Panc1 (cell line): Measurements from ENCODE around the gene FBXL19. TPM values are rescaled to one million over a fixed set of nuclear protein-coding genes. Genes with fewer than 3 reads are reported as not detected.

Source experiments
- ATAC-seq: fragments of 200-7000 bp; cut with Tn5 transposase; 2 replicates; pipeline ENCODE4 v1.9.1; 2020; ENCODE audit warnings: mild to moderate bottlenecking, moderate library complexity
- BruUV-seq: library from RNA; stranded (reverse); fragments of 400-500 nt; replicated peaks from 2 replicates; lab custom pipeline; 2021; lab: Mats Ljungman, UMichigan
- CTCF ChIA-PET: fragments of 300-600 bp; sonication (Branson Sonifier 250); formaldehyde crosslinking; loops from one replicate; lab custom pipeline; 2022; ENCODE audit warnings: antibody characterized with exemption; lab: Charles Lee
- POLR2A ChIA-PET: fragments of 300-600 bp; sonication (Branson Sonifier 250); formaldehyde crosslinking; loops from one replicate; lab custom pipeline; 2022; ENCODE audit warnings: antibody characterized with exemption; lab: Charles Lee
- DNase-seq: peaks from one replicate; pipeline ENCODE4 v3.0.0-alpha.2; 2010; ENCODE audit warnings: low read depth, low spot score
- H3K27ac ChIP-seq: 2 replicates; pipeline ENCODE4 v1.5.1; 2011; ENCODE audit warnings: mild to moderate bottlenecking, low read length, inconsistent platforms
- H3K27me3 ChIP-seq: fragments of 200-500 bp; sonication (Bioruptor generic); 2 replicates; pipeline ENCODE4 v1.6.0; 2014; ENCODE audit warnings: low read length, inconsistent platforms; ENCODE audit not compliant: control insufficient read depth, insufficient read depth
- H3K36me3 ChIP-seq: fragments of 200-500 bp; sonication (Bioruptor generic); 2 replicates; pipeline ENCODE4 v1.5.1; 2014; ENCODE audit warnings: inconsistent platforms, mild to moderate bottlenecking, low read length, moderate library complexity; ENCODE audit not compliant: control insufficient read depth, insufficient read depth
- H3K4me1 ChIP-seq: 2 replicates; pipeline ENCODE4 v1.5.1; 2011; ENCODE audit warnings: inconsistent platforms, mild to moderate bottlenecking, low read length, moderate library complexity; ENCODE audit not compliant: control insufficient read depth, insufficient read depth
- H3K4me3 ChIP-seq, 2 experiments: 2 replicates each; pipeline ENCODE4 v1.5.1; 2011 to 2012; ENCODE audit warnings: low read depth in 2 of 2, low read length in 2 of 2, mild to moderate bottlenecking in 2 of 2, inconsistent platforms in 1 of 2, moderate library complexity in 1 of 2
- H3K9me3 ChIP-seq: fragments of 200-500 bp; sonication (Bioruptor generic); 2 replicates; pipeline ENCODE4 v1.5.1; 2014; ENCODE audit warnings: low read depth, mild to moderate bottlenecking, inconsistent platforms, low read length, moderate library complexity; ENCODE audit not compliant: control insufficient read depth, insufficient read depth
- POLR2AphosphoS5 ChIP-seq: IDR thresholded peaks from 2 replicates; pipeline ENCODE4 v1.6.1; 2012; ENCODE audit warnings: mild to moderate bottlenecking, low read depth, low read length, moderate library complexity
- REST ChIP-seq, 2 experiments: IDR thresholded peaks; 2 replicates each; pipeline ENCODE4 v1.6.1; 2011 to 2012; ENCODE audit warnings: low read depth in 2 of 2, control low read depth in 1 of 2, low read length in 1 of 2, mild to moderate bottlenecking in 1 of 2, moderate library complexity in 1 of 2; ENCODE audit not compliant: insufficient read depth in 1 of 2
- SIN3A ChIP-seq: IDR thresholded peaks from 2 replicates; pipeline ENCODE4 v1.6.1; 2012; ENCODE audit warnings: low read depth, mild to moderate bottlenecking, low read length, moderate library complexity, borderline replicate concordance; ENCODE audit not compliant: insufficient read depth
- TCF7L2 ChIP-seq: IDR thresholded peaks from 2 replicates; pipeline ENCODE4 v1.6.1; 2011; ENCODE audit warnings: mild to moderate bottlenecking, low read depth, low read length, inconsistent platforms
- in situ Hi-C: cut with HindIII; loops from 2 replicates; pipeline ENCODE4 v1.10.0; 2016; ENCODE audit warnings: low sequenced_read_pairs, low pct_unique_long_range_greater_than_20kb
- intact Hi-C: fragments of 100-400 bp; cut with micrococcal nuclease; formaldehyde crosslinking; loops from one replicate; pipeline ENCODE4 v1.10.0; 2022; ENCODE audit not compliant: unreplicated experiment
- total RNA-seq: library from RNA; stranded (reverse); gene quantifications from one replicate; pipeline ENCODE4 v1.2.1, GENCODE V29; 2021; ENCODE audit not compliant: unreplicated experiment
- TF ChIP-seq, protein P1 (sequence below): fragments of 450-650 bp; IDR thresholded peaks from 2 replicates; pipeline ENCODE4 v1.5.1; 2017; ENCODE audit warnings: mild to moderate bottlenecking

The FBXL19 gene
- total RNA-seq, 1 experiment from 2014 or later = 52.3 TPM

DNA sequence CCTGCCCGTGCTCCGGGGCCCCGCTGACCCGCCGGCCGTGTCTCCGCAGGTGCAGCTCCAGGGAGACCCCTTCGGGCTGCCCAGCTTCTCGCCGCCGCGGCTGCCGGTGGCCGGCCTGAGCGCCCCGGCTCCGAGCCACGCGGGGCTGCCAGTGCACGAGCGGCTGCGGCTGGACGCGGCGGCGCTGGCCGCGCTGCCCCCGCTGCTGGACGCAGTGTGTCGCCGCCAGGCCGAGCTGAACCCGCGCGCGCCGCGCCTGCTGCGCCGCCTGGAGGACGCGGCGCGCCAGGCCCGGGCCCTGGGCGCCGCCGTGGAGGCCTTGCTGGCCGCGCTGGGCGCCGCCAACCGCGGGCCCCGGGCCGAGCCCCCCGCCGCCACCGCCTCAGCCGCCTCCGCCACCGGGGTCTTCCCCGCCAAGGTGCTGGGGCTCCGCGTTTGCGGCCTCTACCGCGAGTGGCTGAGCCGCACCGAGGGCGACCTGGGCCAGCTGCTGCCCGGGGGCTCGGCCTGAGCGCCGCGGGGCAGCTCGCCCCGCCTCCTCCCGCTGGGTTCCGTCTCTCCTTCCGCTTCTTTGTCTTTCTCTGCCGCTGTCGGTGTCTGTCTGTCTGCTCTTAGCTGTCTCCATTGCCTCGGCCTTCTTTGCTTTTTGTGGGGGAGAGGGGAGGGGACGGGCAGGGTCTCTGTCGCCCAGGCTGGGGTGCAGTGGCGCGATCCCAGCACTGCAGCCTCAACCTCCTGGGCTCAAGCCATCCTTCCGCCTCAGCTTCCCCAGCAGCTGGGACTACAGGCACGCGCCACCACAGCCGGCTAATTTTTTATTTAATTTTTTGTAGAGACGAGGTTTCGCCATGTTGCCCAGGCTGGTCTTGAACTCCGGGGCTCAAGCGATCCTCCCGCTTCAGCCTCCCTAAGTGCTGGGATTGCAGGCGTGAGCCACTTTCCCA is 21.1 kb upstream of the FBXL19 start:
- no TSS peak for BruUV-seq
- TF ChIP-seq TCF7L2 = peak; percentile 40; the same call in 1 of the 2 replicates
- peak; percentile 72; the same call in 1 of the 2 replicates for TF ChIP-seq SIN3A
- TF ChIP-seq REST (IDR thresholded peaks at IDR 0.05; ENCODE audit: insufficient read depth in 1 of 2, low read depth in 2 of 2, low read length in 1 of 2) = no peak
- no peak; the same call in 1 of the 2 replicates for TF ChIP-seq POLR2AphosphoS5
- TF ChIP-seq, protein P1, sequence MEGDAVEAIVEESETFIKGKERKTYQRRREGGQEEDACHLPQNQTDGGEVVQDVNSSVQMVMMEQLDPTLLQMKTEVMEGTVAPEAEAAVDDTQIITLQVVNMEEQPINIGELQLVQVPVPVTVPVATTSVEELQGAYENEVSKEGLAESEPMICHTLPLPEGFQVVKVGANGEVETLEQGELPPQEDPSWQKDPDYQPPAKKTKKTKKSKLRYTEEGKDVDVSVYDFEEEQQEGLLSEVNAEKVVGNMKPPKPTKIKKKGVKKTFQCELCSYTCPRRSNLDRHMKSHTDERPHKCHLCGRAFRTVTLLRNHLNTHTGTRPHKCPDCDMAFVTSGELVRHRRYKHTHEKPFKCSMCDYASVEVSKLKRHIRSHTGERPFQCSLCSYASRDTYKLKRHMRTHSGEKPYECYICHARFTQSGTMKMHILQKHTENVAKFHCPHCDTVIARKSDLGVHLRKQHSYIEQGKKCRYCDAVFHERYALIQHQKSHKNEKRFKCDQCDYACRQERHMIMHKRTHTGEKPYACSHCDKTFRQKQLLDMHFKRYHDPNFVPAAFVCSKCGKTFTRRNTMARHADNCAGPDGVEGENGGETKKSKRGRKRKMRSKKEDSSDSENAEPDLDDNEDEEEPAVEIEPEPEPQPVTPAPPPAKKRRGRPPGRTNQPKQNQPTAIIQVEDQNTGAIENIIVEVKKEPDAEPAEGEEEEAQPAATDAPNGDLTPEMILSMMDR = peak; percentile 94; the same call in 1 of the 2 replicates
- ChIA-PET POLR2A (interaction anchor here (0.5 to 1.1 kb wide), 4 partner anchors 10 to 507 kb away, joined by 3 read pairs; partner anchors contain the start of gene ZNF48), CTCF (interaction anchor here (0.7 to 2.2 kb wide), 4 partner anchors 14 to 141 kb away, joined by 3 to 19 read pairs (median 11); no protein-coding TSS in a partner anchor)
- H3K4me1 ChIP-seq = 0 out of 2 replicates have a peak, but pooled peaks cover 3% of the 10 kb centered on the region
- ATAC-seq = peak; percentile 98
- intact Hi-C loops = loop anchor here (10.0 kb wide), 1 partner anchor 58 kb away; no protein-coding TSS in a partner anchor
- H3K36me3 ChIP-seq = no peaks in the 10 kb centered on the region
- no peaks in the 10 kb centered on the region for H3K9me3 ChIP-seq
- no peaks in the 10 kb centered on the region for H3K27me3 ChIP-seq
- peak overlapping the region; percentile 77 for H3K27ac ChIP-seq
- peak overlapping the region; percentile 37 to 51 for H3K4me3 ChIP-seq
- in situ Hi-C loops = no loop called here
- DNase-seq = no peak

DNA sequence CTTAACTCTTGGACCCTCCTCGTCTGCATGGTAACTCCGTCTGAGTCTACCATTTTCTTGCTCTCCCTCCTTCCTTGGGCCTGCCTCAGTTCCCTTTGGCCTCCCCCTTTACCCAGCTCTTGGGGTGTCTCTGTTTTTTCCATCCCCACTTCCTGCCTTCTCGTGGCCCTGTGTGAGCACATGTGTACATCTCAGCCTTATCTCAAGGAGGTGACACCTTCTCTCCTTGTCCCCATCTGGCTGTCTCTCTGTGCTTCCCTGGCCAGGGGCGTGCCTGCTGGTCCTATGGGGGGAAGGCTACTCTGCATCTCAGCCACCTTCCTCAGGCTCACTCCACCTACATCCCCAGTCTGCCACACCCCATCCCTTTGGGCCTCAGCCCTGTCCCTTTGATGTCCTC is 20.4 kb upstream of the FBXL19 start:
- intact Hi-C loops = loop anchor here (10.0 kb wide), 1 partner anchor 58 kb away; no protein-coding TSS in a partner anchor
- DNase-seq (no peak), ATAC-seq (no peak)
- in situ Hi-C loops = no loop called here
- 0 out of 2 replicates have a peak, but pooled peaks cover 3% of the 10 kb centered on the region for H3K4me1 ChIP-seq
- peak overlapping the region; percentile 77 for H3K27ac ChIP-seq
- no peak for TF ChIP-seq SIN3A
- BruUV-seq = no TSS peak
- H3K36me3 ChIP-seq = no peaks in the 10 kb centered on the region
- H3K4me3 ChIP-seq = no peak overlapping the region
- H3K9me3 ChIP-seq = no peaks in the 10 kb centered on the region
- H3K27me3 ChIP-seq = no peaks in the 10 kb centered on the region
- POLR2A ChIA-PET = interaction anchor here (0.6 kb wide), 1 partner anchor 278 kb away, joined by 3 read pairs; no protein-coding TSS in a partner anchor
- CTCF ChIA-PET = interaction anchor here (2.2 kb wide), 1 partner anchor 58 kb away, joined by 19 read pairs; no protein-coding TSS in a partner anchor
